Mesenchymal stem cell (in vitro differentiated cells and primary cell): ENCODE data around the gene DDX10.
"Not testable (repeated sequence)": the region's sequence is repeated elsewhere in the genome, so short reads cannot be mapped to it uniquely, and the experiment has no call there.

ENCODE experiments used
- DNase-seq: peaks from one replicate; pipeline ENCODE4 v3.0.0-alpha.2; 2013
- H2AFZ ChIP-seq: one replicate; pipeline ENCODE4 v1.6.1; 2013; ENCODE audit warnings: low read depth, mild to moderate bottlenecking, control low read depth, inconsistent platforms, low read length, moderate library complexity
- H2AK5ac ChIP-seq: 2 replicates; pipeline ENCODE4 v1.6.1; 2013; ENCODE audit warnings: low read length, moderate library complexity, mild to moderate bottlenecking, inconsistent platforms; ENCODE audit not compliant: severe bottlenecking
- H2BK120ac ChIP-seq: one replicate; pipeline ENCODE4 v1.6.1; 2013; ENCODE audit warnings: low read depth, mild to moderate bottlenecking, inconsistent platforms, low read length, moderate library complexity
- H2BK12ac ChIP-seq, 2 experiments: one replicate each; pipeline ENCODE4 v1.6.1; 2013; ENCODE audit warnings: inconsistent platforms in 2 of 2, low read length in 2 of 2, mild to moderate bottlenecking in 2 of 2, moderate library complexity in 2 of 2, control low read depth in 1 of 2
- H2BK15ac ChIP-seq: one replicate; pipeline ENCODE4 v1.6.1; 2013; ENCODE audit warnings: mild to moderate bottlenecking, low read depth, inconsistent platforms; ENCODE audit not compliant: poor library complexity, severe bottlenecking
- H2BK5ac ChIP-seq: 2 replicates; pipeline ENCODE4 v1.6.1; 2013; ENCODE audit warnings: low read depth, mild to moderate bottlenecking, low read length, control low read depth, inconsistent platforms; ENCODE audit not compliant: poor library complexity, severe bottlenecking
- H3K14ac ChIP-seq, 2 experiments: one replicate each; pipeline ENCODE4 v1.6.1; 2013; ENCODE audit warnings: inconsistent platforms in 2 of 2, low read length in 2 of 2, control low read depth in 1 of 2, mild to moderate bottlenecking in 1 of 2, moderate library complexity in 1 of 2
- H3K18ac ChIP-seq, 2 experiments: one replicate each; pipeline ENCODE4 v1.6.1; 2013; ENCODE audit warnings: inconsistent platforms in 2 of 2, low read length in 2 of 2, control low read depth in 1 of 2, low read depth in 1 of 2, mild to moderate bottlenecking in 1 of 2
- H3K23ac ChIP-seq, 2 experiments: one replicate each; pipeline ENCODE4 v1.6.1; 2013; ENCODE audit warnings: inconsistent platforms in 2 of 2, low read length in 2 of 2, mild to moderate bottlenecking in 2 of 2, moderate library complexity in 2 of 2, control low read depth in 1 of 2
- H3K27ac ChIP-seq: 2 replicates; pipeline ENCODE4 v1.5.1; 2013; ENCODE audit warnings: mild to moderate bottlenecking, moderate library complexity, low read length, control low read depth, inconsistent platforms; ENCODE audit not compliant: poor library complexity, severe bottlenecking
- H3K27me3 ChIP-seq, 2 experiments: 2 replicates each; pipeline versions ENCODE4 v1.6.1 to v1.7.0; 2013; ENCODE audit warnings: low read length in 2 of 2, mild to moderate bottlenecking in 2 of 2, moderate library complexity in 2 of 2, control low read depth in 1 of 2, inconsistent platforms in 1 of 2; ENCODE audit not compliant: control insufficient read depth in 1 of 2, insufficient read depth in 1 of 2
- H3K36me3 ChIP-seq, 2 experiments: 2 replicates each; pipeline versions ENCODE4 v1.6.1 to v1.7.0; 2013; ENCODE audit warnings: low read length in 2 of 2, control low read depth in 1 of 2, inconsistent platforms in 1 of 2, low read depth in 1 of 2, mild to moderate bottlenecking in 1 of 2; ENCODE audit not compliant: insufficient read depth in 2 of 2, control insufficient read depth in 1 of 2
- H3K4ac ChIP-seq, 2 experiments: one replicate each; pipeline ENCODE4 v1.6.1; 2013; ENCODE audit warnings: inconsistent platforms in 2 of 2, low read length in 2 of 2, mild to moderate bottlenecking in 2 of 2, moderate library complexity in 2 of 2, control low read depth in 1 of 2, low read depth in 1 of 2
- H3K4me1 ChIP-seq: 2 replicates; pipeline ENCODE4 v1.6.1; 2013; ENCODE audit warnings: low read depth, low read length, control low read depth; ENCODE audit not compliant: control insufficient read depth, insufficient read depth
- H3K4me2 ChIP-seq: 2 replicates; pipeline ENCODE4 v1.6.1; 2013; ENCODE audit warnings: low read length, mild to moderate bottlenecking, inconsistent platforms; ENCODE audit not compliant: poor library complexity, severe bottlenecking
- H3K4me3 ChIP-seq, 2 experiments: 2 replicates each; pipeline versions ENCODE4 v1.5.1 to v1.7.0; 2013; ENCODE audit warnings: low read length in 2 of 2, mild to moderate bottlenecking in 2 of 2, control low read depth in 1 of 2, low read depth in 1 of 2; ENCODE audit not compliant: insufficient read depth in 1 of 2
- H3K79me1 ChIP-seq: replicated peaks from 2 replicates; pipeline ENCODE4 v1.6.1; 2013; ENCODE audit warnings: mild to moderate bottlenecking, control low read depth, low read length, inconsistent platforms; ENCODE audit not compliant: poor library complexity, severe bottlenecking
- H3K9ac ChIP-seq: 2 replicates; pipeline ENCODE4 v1.7.0; 2013; ENCODE audit warnings: mild to moderate bottlenecking, low read length, moderate library complexity
- H3K9me3 ChIP-seq: 2 replicates; pipeline ENCODE4 v1.7.0; 2013; ENCODE audit warnings: mild to moderate bottlenecking, low read length; ENCODE audit not compliant: control insufficient read depth
- H4K8ac ChIP-seq: one replicate; pipeline ENCODE4 v1.6.1; 2013; ENCODE audit warnings: inconsistent platforms, mild to moderate bottlenecking, low read length, moderate library complexity
- H4K91ac ChIP-seq: one replicate; pipeline ENCODE4 v1.6.1; 2013; ENCODE audit warnings: mild to moderate bottlenecking, low read length, inconsistent platforms
- WGBS: methylation state at CpG from one replicate; pipeline ENCODE4 v1.1.7; 2013; ENCODE audit warnings: mixed read lengths; 5-methylcytosine and 5-hydroxymethylcytosine counted together

Gene DDX10

DNA sequence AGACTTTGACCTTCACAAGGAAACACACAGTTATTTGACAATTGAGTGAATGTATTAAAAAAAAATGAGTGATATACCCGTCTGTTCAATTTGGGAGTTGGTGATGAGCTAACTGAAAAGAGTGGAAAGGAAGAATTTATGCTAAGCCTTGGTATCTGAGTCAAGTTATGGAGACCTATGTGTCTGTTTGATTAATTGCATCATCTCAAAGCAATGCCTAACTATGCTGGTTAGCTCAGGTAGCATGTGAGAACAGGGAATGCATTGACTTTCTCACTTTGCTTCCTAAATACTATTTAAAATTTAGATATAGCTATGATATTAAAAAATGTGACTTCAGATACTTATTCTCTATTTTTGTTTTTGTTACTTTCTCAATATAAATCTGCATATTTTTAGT is 110.5 kb downstream of the DDX10 start:
- H2BK15ac ChIP-seq = no peak overlapping the region
- no peak overlapping the region for H3K18ac ChIP-seq
- no peak overlapping the region for H4K8ac ChIP-seq
- no peaks in the 10 kb centered on the region for H3K27me3 ChIP-seq
- H3K4ac ChIP-seq = no peak overlapping the region
- H4K91ac ChIP-seq = no peak overlapping the region
- no peak overlapping the region for H2BK5ac ChIP-seq
- no peak overlapping the region for H3K4me2 ChIP-seq
- H3K4me3 ChIP-seq = no peak overlapping the region
- no peak overlapping the region for H2BK12ac ChIP-seq
- H2AFZ ChIP-seq = no peak overlapping the region
- H3K79me1 ChIP-seq = peaks cover 13% of the 10 kb centered on the region
- no peak for DNase-seq
- H2AK5ac ChIP-seq = no peak overlapping the region
- 97% methylated on average over 1 of the region's 1 CpG for WGBS
- H3K9me3 ChIP-seq = no peaks in the 10 kb centered on the region
- H3K27ac ChIP-seq = no peak overlapping the region
- H3K9ac ChIP-seq = no peak overlapping the region
- H3K4me1 ChIP-seq = no peaks in the 10 kb centered on the region
- no peak overlapping the region for H3K23ac ChIP-seq
- H2BK120ac ChIP-seq = no peak overlapping the region
- H3K36me3 ChIP-seq = no peaks in the 10 kb centered on the region
- no peak overlapping the region for H3K14ac ChIP-seq

DNA sequence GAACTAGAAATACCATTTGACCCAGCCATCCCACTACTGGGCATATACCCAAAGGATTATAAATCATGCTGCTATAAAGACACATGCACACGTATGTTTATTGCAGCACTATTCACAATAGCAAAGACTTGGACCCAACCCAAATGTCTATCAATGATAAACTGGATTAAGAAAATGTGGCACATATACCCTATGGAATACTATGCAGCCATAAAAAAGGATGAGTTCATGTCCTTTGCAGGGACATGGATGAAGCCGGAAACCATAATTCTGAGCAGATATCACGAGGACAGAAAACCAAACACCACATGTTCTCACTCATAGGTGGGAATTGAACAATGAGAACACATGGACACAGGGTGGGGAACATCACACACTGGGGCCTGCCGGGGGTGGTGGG is 114.3 kb downstream of the DDX10 start:
- not testable (repeated sequence) for H4K91ac ChIP-seq, H2BK5ac ChIP-seq, H3K4me3 ChIP-seq, H3K27ac ChIP-seq, H3K27me3 ChIP-seq, H2BK15ac ChIP-seq, H3K4ac ChIP-seq, H2AFZ ChIP-seq, H3K9ac ChIP-seq, H4K8ac ChIP-seq, H3K23ac ChIP-seq, DNase-seq, H3K36me3 ChIP-seq, H3K9me3 ChIP-seq, H3K14ac ChIP-seq, H2BK12ac ChIP-seq, H3K4me2 ChIP-seq, H3K4me1 ChIP-seq, H2BK120ac ChIP-seq, H3K18ac ChIP-seq, H2AK5ac ChIP-seq
- H3K79me1 ChIP-seq = peaks cover 17% of the 10 kb centered on the region
- WGBS = 100% methylated on average over 1 of the region's 4 CpGs

DNA sequence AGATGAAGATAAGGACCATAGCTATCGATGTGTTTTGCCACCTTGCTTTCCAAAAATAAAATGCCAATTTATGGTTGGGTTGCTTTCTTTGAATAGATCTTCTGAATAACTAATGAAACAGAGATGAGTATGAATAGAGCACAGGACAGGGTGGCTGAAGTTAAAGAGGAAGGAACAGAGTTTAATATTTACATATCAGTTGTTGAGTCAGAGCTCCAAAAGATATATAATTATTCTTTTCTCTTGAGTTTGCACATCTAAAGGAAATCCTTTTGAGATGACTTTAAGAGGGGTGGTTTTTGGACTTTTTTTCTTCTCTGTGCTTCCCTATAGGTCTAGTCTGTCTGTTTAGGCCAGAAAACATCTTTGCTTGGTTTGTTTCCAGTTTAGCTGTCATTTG is 115.2 kb downstream of the DDX10 start:
- H2BK15ac ChIP-seq = no peak overlapping the region
- no peak overlapping the region for H2AK5ac ChIP-seq
- H3K79me1 ChIP-seq = peaks cover 18% of the 10 kb centered on the region
- no peak overlapping the region for H3K27ac ChIP-seq
- H3K9ac ChIP-seq = no peak overlapping the region
- no peak overlapping the region for H2AFZ ChIP-seq
- H3K36me3 ChIP-seq = no peaks in the 10 kb centered on the region
- no peaks in the 10 kb centered on the region for H3K9me3 ChIP-seq
- no peak overlapping the region for H4K8ac ChIP-seq
- no peak overlapping the region for H2BK5ac ChIP-seq
- no peak overlapping the region for H3K18ac ChIP-seq
- no peak overlapping the region for H2BK12ac ChIP-seq
- no peak overlapping the region for H4K91ac ChIP-seq
- no peak overlapping the region for H2BK120ac ChIP-seq
- H3K4ac ChIP-seq = no peak overlapping the region
- no peak overlapping the region for H3K4me3 ChIP-seq
- H3K27me3 ChIP-seq = no peaks in the 10 kb centered on the region
- no peak for DNase-seq
- no peak overlapping the region for H3K14ac ChIP-seq
- WGBS = 100% methylated on average over 1 of the region's 1 CpG
- no peak overlapping the region for H3K23ac ChIP-seq
- H3K4me1 ChIP-seq = no peaks in the 10 kb centered on the region
- no peak overlapping the region for H3K4me2 ChIP-seq

DNA sequence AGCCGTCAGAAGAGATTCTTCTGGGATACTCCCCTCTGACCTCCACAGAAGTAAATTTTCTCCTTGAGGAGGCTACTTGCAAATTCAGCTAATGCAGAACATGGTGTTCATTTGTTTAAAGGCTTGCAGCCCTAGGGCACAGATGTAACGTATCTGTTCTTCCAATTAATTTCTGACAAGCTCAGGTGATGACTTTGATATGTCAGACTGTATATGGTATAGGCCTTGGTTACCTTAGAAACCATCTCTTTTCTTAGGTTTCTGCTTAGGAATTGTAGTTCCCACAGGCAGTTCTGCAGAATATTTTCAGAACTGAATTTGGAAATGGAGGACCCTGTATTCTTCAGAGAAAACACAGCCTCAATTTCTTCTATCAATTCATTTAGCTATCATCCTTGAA is 117.1 kb downstream of the DDX10 start:
- Histone ChIP-seq H3K36me3 (no peaks in the 10 kb centered on the region), H3K23ac (no peak overlapping the region), H3K14ac (no peak overlapping the region), H2BK12ac (no peak overlapping the region), H4K91ac (no peak overlapping the region), H2BK120ac (no peak overlapping the region), H3K27me3 (no peaks in the 10 kb centered on the region), H3K4me2 (no peak overlapping the region), H3K9ac (no peak overlapping the region), H3K9me3 (no peaks in the 10 kb centered on the region), H3K79me1 (peaks cover 13% of the 10 kb centered on the region), H2AFZ (no peak overlapping the region), H2BK5ac (no peak overlapping the region), H3K4me1 (no peaks in the 10 kb centered on the region), H3K18ac (no peak overlapping the region), H3K4ac (no peak overlapping the region), H2BK15ac (no peak overlapping the region), H3K4me3 (no peak overlapping the region), H2AK5ac (no peak overlapping the region), H4K8ac (no peak overlapping the region), H3K27ac (no peak overlapping the region)
- no peak for DNase-seq
- 75% methylated on average over 2 of the region's 2 CpGs for WGBS
